Measurements from ENCODE around the gene AKAP17A. TPM values are rescaled to one million over a fixed set of nuclear protein-coding genes. Genes with fewer than 3 reads are reported as not detected.

Gene AKAP17A
- polyA plus RNA-seq, 1 experiment = 18.2 TPM

DNA sequence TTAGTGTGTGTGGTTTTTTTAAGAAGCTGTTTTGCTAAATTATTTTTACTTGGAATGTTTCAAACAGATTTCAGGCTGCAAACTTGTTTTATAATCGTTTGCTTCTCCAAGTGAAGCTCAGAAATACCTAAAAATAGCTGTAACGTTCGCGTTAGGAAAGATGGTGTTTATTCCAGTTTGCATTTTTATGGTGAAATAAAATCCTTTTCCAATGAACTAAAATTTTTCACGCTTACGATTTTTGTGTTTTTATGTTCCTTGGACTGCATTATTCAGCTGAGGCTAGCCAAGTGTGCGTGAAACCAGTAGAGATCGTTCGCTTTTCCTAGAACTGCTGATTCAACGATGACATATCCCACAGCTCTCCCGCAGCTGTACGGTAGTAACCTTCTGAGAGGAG, 10.9 kb downstream of the AKAP17A start:
- ChIA-PET CTCF (no interaction called here), POLR2A (no interaction called here)
- TF ChIP-seq, protein P1, sequence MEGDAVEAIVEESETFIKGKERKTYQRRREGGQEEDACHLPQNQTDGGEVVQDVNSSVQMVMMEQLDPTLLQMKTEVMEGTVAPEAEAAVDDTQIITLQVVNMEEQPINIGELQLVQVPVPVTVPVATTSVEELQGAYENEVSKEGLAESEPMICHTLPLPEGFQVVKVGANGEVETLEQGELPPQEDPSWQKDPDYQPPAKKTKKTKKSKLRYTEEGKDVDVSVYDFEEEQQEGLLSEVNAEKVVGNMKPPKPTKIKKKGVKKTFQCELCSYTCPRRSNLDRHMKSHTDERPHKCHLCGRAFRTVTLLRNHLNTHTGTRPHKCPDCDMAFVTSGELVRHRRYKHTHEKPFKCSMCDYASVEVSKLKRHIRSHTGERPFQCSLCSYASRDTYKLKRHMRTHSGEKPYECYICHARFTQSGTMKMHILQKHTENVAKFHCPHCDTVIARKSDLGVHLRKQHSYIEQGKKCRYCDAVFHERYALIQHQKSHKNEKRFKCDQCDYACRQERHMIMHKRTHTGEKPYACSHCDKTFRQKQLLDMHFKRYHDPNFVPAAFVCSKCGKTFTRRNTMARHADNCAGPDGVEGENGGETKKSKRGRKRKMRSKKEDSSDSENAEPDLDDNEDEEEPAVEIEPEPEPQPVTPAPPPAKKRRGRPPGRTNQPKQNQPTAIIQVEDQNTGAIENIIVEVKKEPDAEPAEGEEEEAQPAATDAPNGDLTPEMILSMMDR (IDR thresholded peaks at IDR 0.05; ENCODE audit: insufficient read depth, low read depth, low read length) = no peak
- Histone ChIP-seq H3K27me3 (ENCODE audit: control insufficient read depth, insufficient read depth, low read length) (no peaks in the 10 kb centered on the region), H3K4me3 (ENCODE audit: low read depth, low read length) (no peak overlapping the region), H3K36me3 (ENCODE audit: control insufficient read depth, insufficient read depth, low read length) (peaks cover 38% of the 10 kb centered on the region)
- DNase-seq (ENCODE audit: low read depth) = no peak

DNA sequence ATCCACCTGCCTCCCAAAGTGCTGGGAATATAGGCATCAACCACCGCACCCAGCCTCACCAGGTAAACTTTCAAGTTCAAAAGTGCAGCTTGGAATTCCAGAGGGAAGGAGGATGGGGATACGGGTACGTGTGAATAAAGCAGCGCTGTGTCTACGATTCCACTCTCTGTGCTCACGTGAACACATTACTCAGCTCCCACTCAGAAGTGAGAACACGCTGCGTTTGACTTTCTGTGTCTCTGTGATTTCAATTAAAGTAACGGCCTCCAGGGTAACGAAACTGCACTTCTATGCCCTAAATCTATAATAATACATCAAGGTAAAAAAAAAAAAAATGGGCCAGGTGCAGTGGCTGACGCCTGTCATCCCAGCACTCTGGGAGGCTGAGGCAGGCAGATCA, 15.1 kb downstream of the AKAP17A start:
- no peaks in the 10 kb centered on the region for H3K27me3 ChIP-seq (ENCODE audit: control insufficient read depth, insufficient read depth, low read length)
- no peak for DNase-seq (ENCODE audit: low read depth)
- H3K4me3 ChIP-seq (ENCODE audit: low read depth, low read length) = no peak overlapping the region
- peaks cover 8% of the 10 kb centered on the region for H3K36me3 ChIP-seq (ENCODE audit: control insufficient read depth, insufficient read depth, low read length)
- CTCF ChIA-PET = no interaction called here
- POLR2A ChIA-PET = no interaction called here
- TF ChIP-seq, protein P1 (IDR thresholded peaks at IDR 0.05; ENCODE audit: insufficient read depth, low read depth, low read length) = no peak

DNA sequence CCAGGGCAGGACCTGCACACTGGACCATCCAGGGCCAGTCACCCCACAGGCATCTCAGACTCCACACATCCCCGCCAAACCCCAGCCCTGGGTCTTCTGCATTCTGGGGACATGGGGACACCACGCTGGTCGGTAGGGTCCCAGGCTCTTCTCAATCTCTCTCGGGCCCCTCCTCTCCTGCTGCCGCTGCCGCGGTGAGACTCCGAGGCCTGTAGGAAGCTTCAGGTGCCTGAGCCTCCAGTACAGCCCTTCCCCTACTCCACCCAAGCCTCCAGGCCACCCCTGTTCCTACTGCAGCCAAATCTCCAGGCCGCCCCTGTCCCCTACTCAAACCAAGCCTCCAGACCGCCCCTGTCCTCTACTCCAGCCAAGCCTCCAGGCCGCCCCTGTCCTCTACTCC, 17.9 kb downstream of the AKAP17A start:
- POLR2A ChIA-PET = no interaction called here
- Histone ChIP-seq H3K27me3 (ENCODE audit: control insufficient read depth, insufficient read depth, low read length) (no peaks in the 10 kb centered on the region), H3K4me3 (ENCODE audit: low read depth, low read length) (no peak overlapping the region), H3K36me3 (ENCODE audit: control insufficient read depth, insufficient read depth, low read length) (peaks cover 1% of the 10 kb centered on the region; the same call in 1 of the 2 replicates)
- no peak for DNase-seq (ENCODE audit: low read depth)
- CTCF ChIA-PET = no interaction called here
- TF ChIP-seq, protein P1 (IDR thresholded peaks at IDR 0.05; ENCODE audit: insufficient read depth, low read depth, low read length) = no peak

DNA sequence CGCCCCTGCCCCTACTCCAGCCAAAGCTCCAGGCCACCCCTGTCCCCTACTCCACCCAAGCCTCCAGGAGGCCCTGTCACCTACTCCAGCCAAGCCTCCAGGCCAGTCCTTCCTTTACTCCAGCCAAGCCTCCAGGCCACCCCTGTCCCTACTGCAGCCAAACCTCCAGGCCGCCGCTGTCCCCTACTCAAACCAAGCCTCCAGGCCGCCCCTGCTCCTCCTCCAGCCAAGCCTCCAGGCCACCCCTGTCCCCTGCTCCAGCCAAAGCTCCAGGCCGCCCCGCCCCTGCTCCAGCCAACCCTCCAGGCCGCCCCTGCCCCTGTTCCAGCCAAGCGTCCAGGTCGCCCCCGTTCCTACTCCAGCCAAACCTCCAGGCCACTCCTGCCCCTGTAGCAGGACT, 18.4 kb downstream of the AKAP17A start:
- H3K27me3 ChIP-seq (ENCODE audit: control insufficient read depth, insufficient read depth, low read length) = no peaks in the 10 kb centered on the region
- no peak overlapping the region for H3K4me3 ChIP-seq (ENCODE audit: low read depth, low read length)
- no peak for DNase-seq (ENCODE audit: low read depth)
- CTCF ChIA-PET = no interaction called here
- TF ChIP-seq, protein P1 (IDR thresholded peaks at IDR 0.05; ENCODE audit: insufficient read depth, low read depth, low read length) = no peak
- H3K36me3 ChIP-seq (ENCODE audit: control insufficient read depth, insufficient read depth, low read length) = no peaks in the 10 kb centered on the region
- POLR2A ChIA-PET = no interaction called here

DNA sequence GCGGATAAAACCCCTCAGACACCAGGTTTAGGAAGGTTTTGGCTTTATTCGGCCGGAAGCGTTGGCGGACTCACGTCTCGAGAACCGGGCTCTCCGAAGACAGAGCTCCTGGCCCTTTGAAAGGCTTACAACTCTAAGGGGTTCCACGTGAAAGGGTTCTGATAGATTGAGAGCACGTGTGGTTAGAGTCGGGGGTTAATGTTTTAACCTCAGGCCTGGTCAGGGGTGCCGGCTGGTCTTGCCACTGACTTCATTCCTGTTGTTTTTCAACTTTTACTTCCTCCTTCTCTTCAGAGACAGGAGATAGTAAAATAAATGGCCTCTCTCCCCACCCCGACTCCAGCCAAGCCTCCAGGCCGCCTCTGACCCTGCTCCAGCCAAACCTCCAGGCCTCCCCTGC, 18.8 kb downstream of the AKAP17A start:
- no peaks in the 10 kb centered on the region for H3K36me3 ChIP-seq (ENCODE audit: control insufficient read depth, insufficient read depth, low read length)
- CTCF ChIA-PET = no interaction called here
- no peak overlapping the region for H3K4me3 ChIP-seq (ENCODE audit: low read depth, low read length)
- TF ChIP-seq, protein P1 (IDR thresholded peaks at IDR 0.05; ENCODE audit: insufficient read depth, low read depth, low read length) = no peak
- POLR2A ChIA-PET = no interaction called here
- no peak for DNase-seq (ENCODE audit: low read depth)
- H3K27me3 ChIP-seq (ENCODE audit: control insufficient read depth, insufficient read depth, low read length) = no peaks in the 10 kb centered on the region

Measured in BJ (cell line).